ENCODE results near the gene IGF2BP2. TPM values are rescaled to one million over a fixed set of nuclear protein-coding genes. Genes with fewer than 3 reads are reported as not detected.
"Not testable (repeated sequence)": the region's sequence is repeated elsewhere in the genome, so short reads cannot be mapped to it uniquely, and the experiment has no call there.

IGF2BP2 gene
- polyA plus RNA-seq, 1 donor: 38.3 TPM

GRCh38 chr3:185640308-185640707, 184.5 kb downstream of the IGF2BP2 start:
- no peak for DNase-seq (ENCODE audit: low read depth)

- DNase-seq (ENCODE audit: low read depth): no peak
These were observed 185.1 kb downstream of the IGF2BP2 start for GRCh38 chr3:185639632-185640206.

- not testable (repeated sequence) for DNase-seq (ENCODE audit: low read depth)
These were observed 186.2 kb downstream of the IGF2BP2 start for GRCh38 chr3:185638651-185639050.

GRCh38 chr3:185637388-185637787, 187.5 kb downstream of the IGF2BP2 start:
- DNase-seq (ENCODE audit: low read depth): no peak

GRCh38 chr3:185632996-185633395, 191.8 kb downstream of the IGF2BP2 start:
- DNase-seq (ENCODE audit: low read depth): no peak

- no peak for DNase-seq (ENCODE audit: low read depth)
These were observed 193.2 kb downstream of the IGF2BP2 start for GRCh38 chr3:185631508-185632206.

- DNase-seq (ENCODE audit: low read depth): no peak
These were observed 193.7 kb downstream of the IGF2BP2 start for GRCh38 chr3:185631108-185631507.

- DNase-seq (ENCODE audit: low read depth): no peak
These were observed 194.6 kb downstream of the IGF2BP2 start for GRCh38 chr3:185630182-185630622.

GRCh38 chr3:185629554-185630181, 195.2 kb downstream of the IGF2BP2 start:
- no peak for DNase-seq (ENCODE audit: low read depth)

GRCh38 chr3:185625784-185626183, 199.1 kb downstream of the IGF2BP2 start:
- no peak for DNase-seq (ENCODE audit: low read depth)

- DNase-seq (ENCODE audit: low read depth): no peak
These were observed 200.7 kb downstream of the IGF2BP2 start for GRCh38 chr3:185623939-185624665.

- DNase-seq (ENCODE audit: low read depth): no peak
These were observed 211.8 kb downstream of the IGF2BP2 start for GRCh38 chr3:185613016-185613415.

- no peak for DNase-seq (ENCODE audit: low read depth)
These were observed 218.6 kb downstream of the IGF2BP2 start for GRCh38 chr3:185606196-185606595.

GRCh38 chr3:185605566-185605965, 219.3 kb downstream of the IGF2BP2 start:
- no peak for DNase-seq (ENCODE audit: low read depth)

- no peak for DNase-seq (ENCODE audit: low read depth)
These were observed 229.3 kb downstream of the IGF2BP2 start for GRCh38 chr3:185595526-185595925.

- DNase-seq (ENCODE audit: low read depth): no peak
These were observed 230.8 kb downstream of the IGF2BP2 start for GRCh38 chr3:185594073-185594472.

Other genes starting within 250 kb of the IGF2BP2 start
- 36.3 TPM for gene SENP2, start 238.7 kb downstream of the IGF2BP2 start, polyA plus RNA-seq (ENCODE audit: insufficient read length)
- gene TRA2B, start 113.0 kb upstream of the IGF2BP2 start, polyA plus RNA-seq (ENCODE audit: insufficient read length): 154 TPM

Data from forelimb muscle (tissue), 1 donor.